K562 (cell line): ENCODE results near the gene NKG7. TPM values are rescaled to one million over a fixed set of nuclear protein-coding genes. Genes with fewer than 3 reads are reported as not detected.

Experiments used
- JUN ChIP-seq, 2 experiments: sonication (generic) in 1 of 2; formaldehyde crosslinking in 1 of 2; IDR thresholded peaks; 2 replicates each; pipeline versions ENCODE4 v1.6.1 to v1.8.0; 2012 to 2022; ENCODE audit warnings: borderline replicate concordance in 2 of 2, mild to moderate bottlenecking in 2 of 2, improper control_type of control experiment in 1 of 2, low read depth in 1 of 2, low read length in 1 of 2, missing genetic modification reagents in 1 of 2
- MEIS2 ChIP-seq: fragments of 450-650 bp; IDR thresholded peaks from 2 replicates; pipeline ENCODE4 v1.6.1; 2014; ENCODE audit warnings: mild to moderate bottlenecking; ENCODE audit not compliant: partially characterized antibody
- NR2C2 ChIP-seq, 2 experiments: fragments of 200-800 bp in 1 of 2; sonication (Bioruptor generic) in 1 of 2; sonication (generic) in 1 of 2; formaldehyde crosslinking in 1 of 2; IDR thresholded peaks; 2 replicates each; pipeline versions ENCODE4 v1.6.1 to v1.8.0; 2016 to 2022; ENCODE audit warnings: mild to moderate bottlenecking in 1 of 2, missing compliant biosample characterization in 1 of 2, missing genetic modification characterization in 1 of 2, missing genetic modification reagents in 1 of 2
- RAD51 ChIP-seq: fragments of 450-650 bp; IDR thresholded peaks from 2 replicates; pipeline ENCODE4 v1.7.1; 2016; ENCODE audit warnings: low read depth, mild to moderate bottlenecking, borderline replicate concordance
- SMARCE1 ChIP-seq: fragments of 450-650 bp; IDR thresholded peaks from 2 replicates; pipeline ENCODE4 v1.7.1; 2016; ENCODE audit warnings: mild to moderate bottlenecking
- SPI1 ChIP-seq: IDR thresholded peaks from 2 replicates; pipeline ENCODE4 v1.6.1; 2011; ENCODE audit warnings: low read depth, low read length, control low read depth, borderline replicate concordance
- TAF9B ChIP-seq: fragments of 450-650 bp; IDR thresholded peaks from 2 replicates; pipeline ENCODE4 v1.6.1; 2018; ENCODE audit warnings: mild to moderate bottlenecking; ENCODE audit not compliant: partially characterized antibody
- ZNF586 ChIP-seq: fragments of 450-650 bp; formaldehyde crosslinking; conservative IDR thresholded peaks from 2 replicates; pipeline ENCODE4 v1.4.0; 2020; ENCODE audit warnings: mild to moderate bottlenecking, moderate library complexity
- polyA plus RNA-seq, 8 experiments: library from polyadenylated mRNA; depleted of rRNA in 4 of 8; stranded (reverse) in 5 of 8; unstranded in 3 of 8; fragments of >200 nt; fragmentation: Nextera tagmentation in 2 of 8; fragmentation: Illumina TruSeq in 1 of 8; extraction: Ambion mirVana in 2 of 8; extraction: Trizol in 1 of 8; gene quantifications; 2 replicates each; pipeline versions ENCODE4 v1.2.1 to v1.2.3, GENCODE V29; 2011 to 2014; ENCODE audit warnings: inconsistent platforms in 1 of 8, missing spikeins in 1 of 8
- total RNA-seq, 7 experiments: library from RNA; depleted of rRNA in 6 of 7; stranded (reverse); fragments of >200 nt in 6 of 7; fragmentation: Illumina TruSeq in 2 of 7; extraction: Trizol in 2 of 7; gene quantifications; 2 replicates each; pipeline versions ENCODE4 v1.2.1 to v1.2.3, GENCODE V29; 2011 to 2021; ENCODE audit warnings: low replicate concordance in 1 of 7
- TF ChIP-seq, protein P1 (sequence below): IDR thresholded peaks from 2 replicates; pipeline ENCODE4 v1.6.1; 2012; ENCODE audit warnings: low read depth, low read length, improper control_type of control experiment, borderline replicate concordance
- TF ChIP-seq, protein P2 (sequence below): fragments of 450-650 bp; IDR thresholded peaks from 2 replicates; pipeline ENCODE4 v1.6.1; 2014; ENCODE audit warnings: low read depth, mild to moderate bottlenecking, moderate library complexity, borderline replicate concordance
- TF ChIP-seq, protein P3 (sequence below): sonication (generic); formaldehyde crosslinking; IDR thresholded peaks from 2 replicates; pipeline ENCODE4 v1.8.0; 2022; ENCODE audit warnings: mild to moderate bottlenecking, low read depth, missing genetic modification reagents
- TF ChIP-seq, protein P4 (sequence below): sonication (generic); formaldehyde crosslinking; IDR thresholded peaks from 2 replicates; pipeline ENCODE4 v1.8.1; 2023; ENCODE audit warnings: mild to moderate bottlenecking, missing genetic modification reagents
- TF ChIP-seq, protein P5 (sequence below), 2 experiments: IDR thresholded peaks; 2 replicates each; pipeline ENCODE4 v1.6.1; 2011; ENCODE audit warnings: borderline replicate concordance in 1 of 2, control low read depth in 1 of 2, low read depth in 1 of 2, low read length in 1 of 2, mild to moderate bottlenecking in 1 of 2, mixed read lengths in 1 of 2, moderate library complexity in 1 of 2; ENCODE audit not compliant: insufficient read depth in 1 of 2, insufficient read length in 1 of 2, poor library complexity in 1 of 2, severe bottlenecking in 1 of 2; ENCODE audit errors: extremely low read depth in 1 of 2
- TF ChIP-seq, protein P6 (sequence below): fragments of 450-650 bp; IDR thresholded peaks from one replicate; pipeline ENCODE4 v1.6.1; 2018; ENCODE audit warnings: mild to moderate bottlenecking, moderate library complexity; ENCODE audit not compliant: partially characterized antibody

NKG7 gene
- total and polyA plus RNA-seq, 9 of the 15 experiments (the other 6 are each of a cell fraction or from before 2014, with no cell fraction given): 0.30 to 0.70 (median 0.51) TPM; not detected in 2

DNA sequence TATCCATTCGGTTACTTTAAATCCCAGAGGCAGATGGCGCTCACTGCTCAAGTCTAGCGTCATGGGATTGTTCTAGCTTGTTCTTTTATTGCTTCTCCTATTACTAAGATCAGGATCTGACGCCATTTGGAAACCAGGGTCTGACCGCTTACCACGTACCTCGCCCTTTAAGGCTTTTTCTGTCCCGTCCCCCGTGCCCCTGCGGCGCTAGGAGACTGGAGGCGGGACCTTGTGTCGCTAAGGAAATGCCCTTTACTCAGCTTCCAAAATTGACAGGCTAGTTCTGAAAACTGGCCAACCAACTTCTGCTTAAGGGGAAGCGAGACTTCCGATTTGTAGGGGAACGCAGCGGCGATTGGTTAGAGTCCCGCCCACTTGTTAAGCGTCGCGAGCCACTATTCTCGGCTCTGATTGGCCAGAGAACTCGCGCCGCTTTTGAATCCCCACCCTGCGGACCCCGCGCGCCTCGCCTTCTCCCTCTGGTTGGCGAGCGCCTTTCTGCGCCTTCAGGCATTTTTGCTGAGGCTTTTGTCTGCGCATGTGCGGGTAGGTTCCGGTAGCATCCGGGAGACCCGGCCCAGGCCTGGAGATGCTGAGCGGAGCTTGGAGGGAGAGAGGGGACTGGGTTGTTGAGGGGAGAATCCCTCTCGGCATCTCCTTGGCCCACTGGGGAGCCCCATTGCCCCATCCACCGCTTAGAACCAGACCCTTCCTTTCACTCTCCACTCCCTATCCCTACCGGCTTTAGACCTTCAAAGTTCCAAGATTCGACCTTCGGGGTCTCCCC lies 21.8 kb upstream of the NKG7 start (continued):
- 0 out of 2 replicates have a peak, but pooled peaks have one; percentile 15 for TF ChIP-seq RAD51
- no peak for TF ChIP-seq ZNF586 (CRISPR knock-in tag)
- TF ChIP-seq, protein P1, sequence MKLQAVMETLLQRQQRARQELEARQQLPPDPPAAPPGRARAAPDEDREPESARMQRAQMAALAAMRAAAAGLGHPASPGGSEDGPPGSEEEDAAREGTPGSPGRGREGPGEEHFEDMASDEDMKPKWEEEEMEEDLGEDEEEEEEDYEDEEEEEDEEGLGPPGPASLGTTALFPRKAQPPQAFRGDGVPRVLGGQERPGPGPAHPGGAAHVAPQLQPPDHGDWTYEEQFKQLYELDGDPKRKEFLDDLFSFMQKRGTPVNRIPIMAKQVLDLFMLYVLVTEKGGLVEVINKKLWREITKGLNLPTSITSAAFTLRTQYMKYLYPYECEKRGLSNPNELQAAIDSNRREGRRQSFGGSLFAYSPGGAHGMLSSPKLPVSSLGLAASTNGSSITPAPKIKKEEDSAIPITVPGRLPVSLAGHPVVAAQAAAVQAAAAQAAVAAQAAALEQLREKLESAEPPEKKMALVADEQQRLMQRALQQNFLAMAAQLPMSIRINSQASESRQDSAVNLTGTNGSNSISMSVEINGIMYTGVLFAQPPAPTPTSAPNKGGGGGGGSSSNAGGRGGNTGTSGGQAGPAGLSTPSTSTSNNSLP: peak; percentile 34; the same call in 1 of the 2 replicates
- no peak for TF ChIP-seq NR2C2 (CRISPR knock-in tag; IDR thresholded peaks at IDR 0.05)
- peak; percentile 79; the same call in 1 of the 2 replicates for TF ChIP-seq NR2C2 (tag; IDR thresholded peaks at IDR 0.05)
- TF ChIP-seq SMARCE1: no peak
- TF ChIP-seq, protein P2, sequence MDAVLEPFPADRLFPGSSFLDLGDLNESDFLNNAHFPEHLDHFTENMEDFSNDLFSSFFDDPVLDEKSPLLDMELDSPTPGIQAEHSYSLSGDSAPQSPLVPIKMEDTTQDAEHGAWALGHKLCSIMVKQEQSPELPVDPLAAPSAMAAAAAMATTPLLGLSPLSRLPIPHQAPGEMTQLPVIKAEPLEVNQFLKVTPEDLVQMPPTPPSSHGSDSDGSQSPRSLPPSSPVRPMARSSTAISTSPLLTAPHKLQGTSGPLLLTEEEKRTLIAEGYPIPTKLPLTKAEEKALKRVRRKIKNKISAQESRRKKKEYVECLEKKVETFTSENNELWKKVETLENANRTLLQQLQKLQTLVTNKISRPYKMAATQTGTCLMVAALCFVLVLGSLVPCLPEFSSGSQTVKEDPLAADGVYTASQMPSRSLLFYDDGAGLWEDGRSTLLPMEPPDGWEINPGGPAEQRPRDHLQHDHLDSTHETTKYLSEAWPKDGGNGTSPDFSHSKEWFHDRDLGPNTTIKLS: peak; percentile 36; the same call in 1 of the 2 replicates
- TF ChIP-seq, protein P3, sequence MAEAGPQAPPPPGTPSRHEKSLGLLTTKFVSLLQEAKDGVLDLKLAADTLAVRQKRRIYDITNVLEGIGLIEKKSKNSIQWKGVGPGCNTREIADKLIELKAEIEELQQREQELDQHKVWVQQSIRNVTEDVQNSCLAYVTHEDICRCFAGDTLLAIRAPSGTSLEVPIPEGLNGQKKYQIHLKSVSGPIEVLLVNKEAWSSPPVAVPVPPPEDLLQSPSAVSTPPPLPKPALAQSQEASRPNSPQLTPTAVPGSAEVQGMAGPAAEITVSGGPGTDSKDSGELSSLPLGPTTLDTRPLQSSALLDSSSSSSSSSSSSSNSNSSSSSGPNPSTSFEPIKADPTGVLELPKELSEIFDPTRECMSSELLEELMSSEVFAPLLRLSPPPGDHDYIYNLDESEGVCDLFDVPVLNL (CRISPR knock-in tag): peak; percentile 98
- TF ChIP-seq, protein P4, sequence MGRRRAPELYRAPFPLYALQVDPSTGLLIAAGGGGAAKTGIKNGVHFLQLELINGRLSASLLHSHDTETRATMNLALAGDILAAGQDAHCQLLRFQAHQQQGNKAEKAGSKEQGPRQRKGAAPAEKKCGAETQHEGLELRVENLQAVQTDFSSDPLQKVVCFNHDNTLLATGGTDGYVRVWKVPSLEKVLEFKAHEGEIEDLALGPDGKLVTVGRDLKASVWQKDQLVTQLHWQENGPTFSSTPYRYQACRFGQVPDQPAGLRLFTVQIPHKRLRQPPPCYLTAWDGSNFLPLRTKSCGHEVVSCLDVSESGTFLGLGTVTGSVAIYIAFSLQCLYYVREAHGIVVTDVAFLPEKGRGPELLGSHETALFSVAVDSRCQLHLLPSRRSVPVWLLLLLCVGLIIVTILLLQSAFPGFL (CRISPR knock-in tag): 0 out of 2 replicates have a peak, but pooled peaks have one; percentile 65
- TF ChIP-seq, protein P5, sequence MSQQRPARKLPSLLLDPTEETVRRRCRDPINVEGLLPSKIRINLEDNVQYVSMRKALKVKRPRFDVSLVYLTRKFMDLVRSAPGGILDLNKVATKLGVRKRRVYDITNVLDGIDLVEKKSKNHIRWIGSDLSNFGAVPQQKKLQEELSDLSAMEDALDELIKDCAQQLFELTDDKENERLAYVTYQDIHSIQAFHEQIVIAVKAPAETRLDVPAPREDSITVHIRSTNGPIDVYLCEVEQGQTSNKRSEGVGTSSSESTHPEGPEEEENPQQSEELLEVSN (IDR thresholded peaks at IDR 0.05; ENCODE audit: borderline replicate concordance in 1 of 2, extremely low read depth in 1 of 2, insufficient read depth in 1 of 2, insufficient read length in 1 of 2, low read depth in 1 of 2, low read length in 1 of 2, poor library complexity in 1 of 2, severe bottlenecking in 1 of 2): peak; percentile 86 to 94
- TF ChIP-seq MEIS2: peak; percentile 71
- TF ChIP-seq JUN (IDR thresholded peaks at IDR 0.05; ENCODE audit: borderline replicate concordance, low read depth, low read length): peak; percentile 30; the same call in 1 of the 2 replicates
- TF ChIP-seq JUN (CRISPR knock-in tag; IDR thresholded peaks at IDR 0.05; ENCODE audit: borderline replicate concordance): no peak
- TF ChIP-seq TAF9B: peak; percentile 15
- TF ChIP-seq, protein P6, sequence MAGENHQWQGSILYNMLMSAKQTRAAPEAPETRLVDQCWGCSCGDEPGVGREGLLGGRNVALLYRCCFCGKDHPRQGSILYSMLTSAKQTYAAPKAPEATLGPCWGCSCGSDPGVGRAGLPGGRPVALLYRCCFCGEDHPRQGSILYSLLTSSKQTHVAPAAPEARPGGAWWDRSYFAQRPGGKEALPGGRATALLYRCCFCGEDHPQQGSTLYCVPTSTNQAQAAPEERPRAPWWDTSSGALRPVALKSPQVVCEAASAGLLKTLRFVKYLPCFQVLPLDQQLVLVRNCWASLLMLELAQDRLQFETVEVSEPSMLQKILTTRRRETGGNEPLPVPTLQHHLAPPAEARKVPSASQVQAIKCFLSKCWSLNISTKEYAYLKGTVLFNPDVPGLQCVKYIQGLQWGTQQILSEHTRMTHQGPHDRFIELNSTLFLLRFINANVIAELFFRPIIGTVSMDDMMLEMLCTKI: no peak
- TF ChIP-seq SPI1: peak; percentile 65
